Liver (tissue), 9 donors: ENCODE results near the gene CRIP1. TPM values are rescaled to one million over a fixed set of nuclear protein-coding genes. Genes with fewer than 3 reads are reported as not detected.
A peak's percentile ranks its signal among the peaks of the same experiment; 100 is the strongest.

Experiments used
- DNase-seq: peaks from one replicate; pipeline ENCODE4 v3.0.0-alpha.2; 2017; ENCODE audit warnings: low spot score
- H3K27ac ChIP-seq, 2 donors: one replicate each; pipeline ENCODE4 v1.7.0; 2013; ENCODE audit warnings: inconsistent platforms in 2 of 2, low read length in 2 of 2, control low read depth in 1 of 2, low read depth in 1 of 2, mild to moderate bottlenecking in 1 of 2
- H3K27me3 ChIP-seq, 4 donors: one replicate each; pipeline versions ENCODE4 v1.6.1 to v1.7.0; 2013; ENCODE audit warnings: low read length in 3 of 4, inconsistent platforms in 1 of 4, mild to moderate bottlenecking in 1 of 4, moderate library complexity in 1 of 4; ENCODE audit not compliant: control insufficient read depth in 4 of 4, insufficient read depth in 4 of 4
- H3K36me3 ChIP-seq, 4 donors: one replicate each; pipeline versions ENCODE4 v1.6.1 to v1.7.0; 2013; ENCODE audit warnings: low read length in 3 of 4, mild to moderate bottlenecking in 3 of 4, low read depth in 1 of 4, moderate library complexity in 1 of 4; ENCODE audit not compliant: control insufficient read depth in 4 of 4, insufficient read depth in 3 of 4
- H3K4me1 ChIP-seq, 4 donors: one replicate each; pipeline versions ENCODE4 v1.6.1 to v1.7.0; 2013; ENCODE audit warnings: low read length in 3 of 4, mild to moderate bottlenecking in 3 of 4, moderate library complexity in 1 of 4; ENCODE audit not compliant: control insufficient read depth in 4 of 4, insufficient read depth in 4 of 4
- H3K4me3 ChIP-seq, 3 donors: one replicate each; pipeline versions ENCODE4 v1.6.1 to v1.7.0; 2013; ENCODE audit warnings: low read length in 3 of 3, control low read depth in 1 of 3, low read depth in 1 of 3, mild to moderate bottlenecking in 1 of 3
- H3K9ac ChIP-seq, 2 donors: one replicate each; pipeline ENCODE4 v1.7.0; 2013; ENCODE audit warnings: low read length in 2 of 2, mild to moderate bottlenecking in 2 of 2, moderate library complexity in 2 of 2, control low read depth in 1 of 2, low read depth in 1 of 2
- H3K9me3 ChIP-seq, 4 donors: one replicate each; pipeline versions ENCODE4 v1.6.1 to v1.7.0; 2013; ENCODE audit warnings: low read length in 3 of 4; ENCODE audit not compliant: control insufficient read depth in 4 of 4
- ATF3 ChIP-seq: IDR thresholded peaks from 2 replicates; pipeline ENCODE4 v1.6.1; 2016; ENCODE audit warnings: antibody characterized with exemption
- EGR1 ChIP-seq, 2 donors: IDR thresholded peaks; 2 replicates each; pipeline ENCODE4 v1.6.1; 2016 to 2018; ENCODE audit warnings: antibody characterized with exemption in 2 of 2, low read depth in 2 of 2
- FOXA1 ChIP-seq: IDR thresholded peaks from 2 replicates; pipeline ENCODE4 v1.6.1; 2016; ENCODE audit warnings: antibody characterized with exemption
- FOXA2 ChIP-seq: IDR thresholded peaks from 2 replicates; pipeline ENCODE4 v1.6.1; 2016; ENCODE audit warnings: antibody characterized with exemption
- HNF4A ChIP-seq, 2 donors: conservative IDR thresholded peaks; 2 replicates each; pipeline ENCODE4 v1.6.1; 2016; ENCODE audit warnings: antibody characterized with exemption in 2 of 2, mild to moderate bottlenecking in 2 of 2
- HNF4G ChIP-seq: IDR thresholded peaks from 2 replicates; pipeline ENCODE4 v1.6.1; 2016; ENCODE audit warnings: antibody characterized with exemption
- NR2F2 ChIP-seq: IDR thresholded peaks from 2 replicates; pipeline ENCODE4 v1.6.1; 2016; ENCODE audit warnings: antibody characterized with exemption
- RAD21 ChIP-seq, 2 donors: IDR thresholded peaks; 2 replicates each; pipeline ENCODE4 v1.6.1; 2016; ENCODE audit warnings: antibody characterized with exemption in 2 of 2, mild to moderate bottlenecking in 2 of 2
- SP1 ChIP-seq: IDR thresholded peaks from 2 replicates; pipeline ENCODE4 v1.6.1; 2018; ENCODE audit warnings: antibody characterized with exemption, mild to moderate bottlenecking
- TAF1 ChIP-seq: conservative IDR thresholded peaks from 2 replicates; pipeline ENCODE4 v1.6.1; 2016; ENCODE audit warnings: antibody characterized with exemption, mild to moderate bottlenecking
- ZBTB33 ChIP-seq: IDR thresholded peaks from 2 replicates; pipeline ENCODE4 v1.6.1; 2016; ENCODE audit warnings: antibody characterized with exemption
- WGBS: extraction: QIAGEN DNeasy Blood & Tissue Kit; methylation state at CpG from one replicate; pipeline ENCODE4 v1.1.7; 2013; 5-methylcytosine and 5-hydroxymethylcytosine counted together
- polyA plus RNA-seq, 2 donors: library from polyadenylated mRNA; stranded (reverse) in 1 of 2; unstranded in 1 of 2; fragments of 200-250 nt in 1 of 2; fragments of >200 nt in 1 of 2; fragmentation: Nextera tagmentation in 1 of 2; extraction: Ambion mirVana in 1 of 2; gene quantifications; one replicate each; pipeline versions ENCODE4 v1.2.1 to v1.2.3, GENCODE V29; 2013 to 2015
- total RNA-seq, 2 donors: library from RNA; depleted of rRNA; stranded (reverse); fragments of >200 nt; gene quantifications; one replicate each; pipeline ENCODE4 v1.2.3, GENCODE V29; 2014
- TF ChIP-seq, protein P1 (sequence below): IDR thresholded peaks from 2 replicates; pipeline ENCODE4 v1.6.1; 2016; ENCODE audit warnings: antibody characterized with exemption
- TF ChIP-seq, protein P2 (sequence below): fragments of 150-350 bp; IDR thresholded peaks from 2 replicates; pipeline ENCODE4 v1.5.1; 2017; ENCODE audit warnings: improper control_type of control experiment, low read depth, low read length; ENCODE audit not compliant: missing input control
- TF ChIP-seq, protein P3 (sequence below): IDR thresholded peaks from 2 replicates; pipeline ENCODE4 v1.6.1; 2016; ENCODE audit warnings: antibody characterized with exemption, mild to moderate bottlenecking
- donor health status: healthy.
- donor health status: healthy.
- donor health status: healthy.
- donor health status: healthy.
- donor health status: healthy.

The CRIP1 gene
- total and polyA plus RNA-seq, 4 donors, result 1.4 to 11.4 (median 3.9) TPM

DNA sequence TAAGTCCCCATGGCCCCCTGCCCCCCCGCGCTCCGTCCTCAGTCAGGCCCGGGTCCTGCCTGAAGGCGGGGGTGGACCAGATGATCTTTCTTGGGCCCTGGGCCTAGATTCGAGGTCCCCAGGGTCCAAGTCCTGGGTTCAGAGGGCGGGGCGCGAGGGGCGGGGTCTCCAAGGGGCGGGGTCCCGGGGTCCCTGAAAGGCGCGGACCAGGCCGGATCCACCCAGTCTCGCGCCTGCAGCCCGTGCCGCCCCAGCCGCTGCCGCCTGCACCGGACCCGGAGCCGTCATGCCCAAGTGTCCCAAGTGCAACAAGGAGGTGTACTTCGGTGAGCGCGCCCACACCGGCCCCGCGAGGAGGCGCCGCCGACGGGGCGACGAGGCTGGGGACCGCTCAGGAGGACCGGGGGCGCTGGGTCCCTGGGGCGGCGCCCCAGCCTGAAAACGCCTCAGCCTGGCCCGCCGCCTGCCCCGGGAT lies 325 bp downstream of the CRIP1 start:
- peak overlapping the region in 1 of 2 donors; percentile 67 for H3K27ac ChIP-seq
- peaks cover 10 to 44% (median 22%) of the 10 kb centered on the region in 4 donors for H3K4me1 ChIP-seq
- DNase-seq, result no peak
- no peaks in the 10 kb centered on the region for H3K27me3 ChIP-seq
- 3% methylated on average over 45 of the region's 45 CpGs for WGBS
- H3K9me3 ChIP-seq, result no peaks in the 10 kb centered on the region
- peaks cover 0 to 1% (median 0%) of the 10 kb centered on the region in 4 donors for H3K36me3 ChIP-seq
- TF ChIP-seq SP1, result no peak
- TF ChIP-seq, protein P1, sequence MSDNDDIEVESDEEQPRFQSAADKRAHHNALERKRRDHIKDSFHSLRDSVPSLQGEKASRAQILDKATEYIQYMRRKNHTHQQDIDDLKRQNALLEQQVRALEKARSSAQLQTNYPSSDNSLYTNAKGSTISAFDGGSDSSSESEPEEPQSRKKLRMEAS, result no peak
- TF ChIP-seq FOXA1, result no peak
- TF ChIP-seq HNF4A (conservative IDR thresholded peaks at IDR 0.05), result no peak
- no peak for TF ChIP-seq ATF3
- peak overlapping the region in 1 of 3 donors; percentile 25 for H3K4me3 ChIP-seq
- H3K9ac ChIP-seq, result no peak overlapping the region

GRCh38 chr14:105487449-105487985 lies 831 bp downstream of the CRIP1 start:
- 1% methylated on average over 48 of the region's 48 CpGs for WGBS
- TF ChIP-seq TAF1 (no peak), RAD21 (IDR thresholded peaks at IDR 0.05) (no peak), FOXA2 (no peak), EGR1 (IDR thresholded peaks at IDR 0.05; ENCODE audit: low read depth in 2 of 2) (no peak), SP1 (no peak)
- TF ChIP-seq, protein P2, sequence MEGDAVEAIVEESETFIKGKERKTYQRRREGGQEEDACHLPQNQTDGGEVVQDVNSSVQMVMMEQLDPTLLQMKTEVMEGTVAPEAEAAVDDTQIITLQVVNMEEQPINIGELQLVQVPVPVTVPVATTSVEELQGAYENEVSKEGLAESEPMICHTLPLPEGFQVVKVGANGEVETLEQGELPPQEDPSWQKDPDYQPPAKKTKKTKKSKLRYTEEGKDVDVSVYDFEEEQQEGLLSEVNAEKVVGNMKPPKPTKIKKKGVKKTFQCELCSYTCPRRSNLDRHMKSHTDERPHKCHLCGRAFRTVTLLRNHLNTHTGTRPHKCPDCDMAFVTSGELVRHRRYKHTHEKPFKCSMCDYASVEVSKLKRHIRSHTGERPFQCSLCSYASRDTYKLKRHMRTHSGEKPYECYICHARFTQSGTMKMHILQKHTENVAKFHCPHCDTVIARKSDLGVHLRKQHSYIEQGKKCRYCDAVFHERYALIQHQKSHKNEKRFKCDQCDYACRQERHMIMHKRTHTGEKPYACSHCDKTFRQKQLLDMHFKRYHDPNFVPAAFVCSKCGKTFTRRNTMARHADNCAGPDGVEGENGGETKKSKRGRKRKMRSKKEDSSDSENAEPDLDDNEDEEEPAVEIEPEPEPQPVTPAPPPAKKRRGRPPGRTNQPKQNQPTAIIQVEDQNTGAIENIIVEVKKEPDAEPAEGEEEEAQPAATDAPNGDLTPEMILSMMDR, result no peak
- H3K27me3 ChIP-seq, result no peaks in the 10 kb centered on the region
- peak overlapping the region in 1 of 3 donors; percentile 25 for H3K4me3 ChIP-seq
- H3K27ac ChIP-seq, result peak overlapping the region in 1 of 2 donors; percentile 67
- peaks cover 10 to 44% (median 20%) of the 10 kb centered on the region in 4 donors for H3K4me1 ChIP-seq
- H3K36me3 ChIP-seq, result peaks cover 0 to 1% (median 0%) of the 10 kb centered on the region in 4 donors
- DNase-seq, result no peak
- H3K9me3 ChIP-seq, result no peaks in the 10 kb centered on the region
- no peak overlapping the region for H3K9ac ChIP-seq

- no peaks in the 10 kb centered on the region for H3K9me3 ChIP-seq
- peak overlapping the region in 1 of 3 donors; percentile 25 for H3K4me3 ChIP-seq
- peaks cover 0 to 1% (median 0%) of the 10 kb centered on the region in 4 donors for H3K36me3 ChIP-seq
- H3K27me3 ChIP-seq, result no peaks in the 10 kb centered on the region
- no peak overlapping the region for H3K9ac ChIP-seq
- WGBS, result 52% methylated on average over 26 of the region's 26 CpGs
- H3K27ac ChIP-seq, result peak overlapping the region in 1 of 2 donors; percentile 16
- peaks cover 10 to 50% (median 25%) of the 10 kb centered on the region in 4 donors for H3K4me1 ChIP-seq
- no peak for DNase-seq
- TF ChIP-seq TAF1 (no peak), HNF4A (conservative IDR thresholded peaks at IDR 0.05) (no peak), ZBTB33 (no peak), FOXA1 (no peak), NR2F2 (no peak), HNF4G (no peak)
- TF ChIP-seq, protein P3, sequence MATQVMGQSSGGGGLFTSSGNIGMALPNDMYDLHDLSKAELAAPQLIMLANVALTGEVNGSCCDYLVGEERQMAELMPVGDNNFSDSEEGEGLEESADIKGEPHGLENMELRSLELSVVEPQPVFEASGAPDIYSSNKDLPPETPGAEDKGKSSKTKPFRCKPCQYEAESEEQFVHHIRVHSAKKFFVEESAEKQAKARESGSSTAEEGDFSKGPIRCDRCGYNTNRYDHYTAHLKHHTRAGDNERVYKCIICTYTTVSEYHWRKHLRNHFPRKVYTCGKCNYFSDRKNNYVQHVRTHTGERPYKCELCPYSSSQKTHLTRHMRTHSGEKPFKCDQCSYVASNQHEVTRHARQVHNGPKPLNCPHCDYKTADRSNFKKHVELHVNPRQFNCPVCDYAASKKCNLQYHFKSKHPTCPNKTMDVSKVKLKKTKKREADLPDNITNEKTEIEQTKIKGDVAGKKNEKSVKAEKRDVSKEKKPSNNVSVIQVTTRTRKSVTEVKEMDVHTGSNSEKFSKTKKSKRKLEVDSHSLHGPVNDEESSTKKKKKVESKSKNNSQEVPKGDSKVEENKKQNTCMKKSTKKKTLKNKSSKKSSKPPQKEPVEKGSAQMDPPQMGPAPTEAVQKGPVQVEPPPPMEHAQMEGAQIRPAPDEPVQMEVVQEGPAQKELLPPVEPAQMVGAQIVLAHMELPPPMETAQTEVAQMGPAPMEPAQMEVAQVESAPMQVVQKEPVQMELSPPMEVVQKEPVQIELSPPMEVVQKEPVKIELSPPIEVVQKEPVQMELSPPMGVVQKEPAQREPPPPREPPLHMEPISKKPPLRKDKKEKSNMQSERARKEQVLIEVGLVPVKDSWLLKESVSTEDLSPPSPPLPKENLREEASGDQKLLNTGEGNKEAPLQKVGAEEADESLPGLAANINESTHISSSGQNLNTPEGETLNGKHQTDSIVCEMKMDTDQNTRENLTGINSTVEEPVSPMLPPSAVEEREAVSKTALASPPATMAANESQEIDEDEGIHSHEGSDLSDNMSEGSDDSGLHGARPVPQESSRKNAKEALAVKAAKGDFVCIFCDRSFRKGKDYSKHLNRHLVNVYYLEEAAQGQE, result no peak
- TF ChIP-seq, protein P1, result no peak
- TF ChIP-seq, protein P2, result no peak
Observed at GRCh38 chr14:105487986-105488777, 1.5 kb downstream of the CRIP1 start.
